ENCODE results near the gene DGLUCY.
"Not testable (repeated sequence)": the region's sequence is repeated elsewhere in the genome, so short reads cannot be mapped to it uniquely, and the experiment has no call there.

DGLUCY gene

DNA sequence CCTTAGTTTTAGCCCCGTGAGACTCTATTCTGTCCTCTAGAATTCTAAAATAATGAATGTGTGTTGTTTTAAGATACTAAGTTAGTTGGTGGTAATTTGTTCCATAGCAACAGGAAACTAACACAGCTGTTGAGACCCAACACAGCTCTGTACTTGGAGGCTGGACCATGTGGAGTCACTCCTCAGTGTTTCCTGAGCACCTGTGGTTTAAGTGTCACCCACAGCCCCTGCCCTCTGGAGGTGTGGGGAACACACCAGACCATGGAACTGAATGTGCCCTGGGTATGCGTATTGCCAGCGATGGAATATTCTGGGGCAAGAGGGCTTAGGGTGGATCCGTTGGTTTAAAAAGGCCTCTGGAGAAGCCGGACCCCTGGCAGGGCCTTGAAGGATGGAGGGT is 147.2 kb downstream of the DGLUCY start:
- Histone ChIP-seq H3K4me1 (ENCODE audit: control insufficient read depth, insufficient read depth, low read length, poor library complexity, severe bottlenecking) (peaks cover 12% of the 10 kb centered on the region), H3K9me3 (ENCODE audit: control insufficient read depth, low read length) (no peaks in the 10 kb centered on the region), H3K27ac (ENCODE audit: insufficient read depth, low read length, poor library complexity, severe bottlenecking) (no peak overlapping the region), H3K36me3 (ENCODE audit: control insufficient read depth, insufficient read depth, low read length) (no peaks in the 10 kb centered on the region), H3K4me3 (ENCODE audit: insufficient read depth, low read depth, low read length, poor library complexity, severe bottlenecking) (no peak overlapping the region), H3K27me3 (replicated peaks; ENCODE audit: control insufficient read depth, insufficient read depth, low read length, poor library complexity, severe bottlenecking) (no peaks in the 10 kb centered on the region)
- peak in 2 of 3 donors; percentile 23 to 51 for DNase-seq

DNA sequence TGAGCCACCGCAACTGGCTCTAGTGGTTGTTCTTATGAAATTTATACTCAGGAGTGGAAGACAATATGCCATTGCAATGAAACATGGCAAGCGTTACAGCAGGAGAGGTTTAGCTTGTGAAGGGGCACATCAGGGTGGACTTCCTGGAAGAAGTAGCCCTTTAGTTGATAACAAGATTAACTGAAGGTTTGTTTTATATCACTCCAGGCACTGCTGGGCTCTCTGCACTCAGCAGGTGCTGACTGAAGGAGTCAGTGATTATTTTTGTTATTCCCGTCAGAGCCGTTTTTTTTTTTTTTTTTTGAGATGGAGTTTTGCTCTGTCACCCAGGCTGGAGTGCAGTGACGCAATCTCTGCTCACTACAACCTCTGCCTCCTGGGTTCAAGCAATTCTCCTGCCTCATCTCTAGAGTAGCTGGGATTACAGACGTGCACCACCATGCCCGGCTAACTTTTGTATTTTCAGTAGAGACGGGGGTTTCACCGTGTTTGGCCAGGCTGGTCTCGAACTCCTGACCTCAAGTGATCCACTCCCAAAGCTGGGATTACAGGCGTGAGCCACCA is 148.2 kb downstream of the DGLUCY start:
- H3K4me1 ChIP-seq (ENCODE audit: control insufficient read depth, insufficient read depth, low read length, poor library complexity, severe bottlenecking) = peaks cover 12% of the 10 kb centered on the region
- DNase-seq = no peak
- H3K4me3 ChIP-seq (ENCODE audit: insufficient read depth, low read depth, low read length, poor library complexity, severe bottlenecking) = no peak overlapping the region
- no peak overlapping the region for H3K27ac ChIP-seq (ENCODE audit: insufficient read depth, low read length, poor library complexity, severe bottlenecking)
- no peaks in the 10 kb centered on the region for H3K27me3 ChIP-seq (replicated peaks; ENCODE audit: control insufficient read depth, insufficient read depth, low read length, poor library complexity, severe bottlenecking)
- H3K9me3 ChIP-seq (ENCODE audit: control insufficient read depth, low read length) = no peaks in the 10 kb centered on the region
- H3K36me3 ChIP-seq (ENCODE audit: control insufficient read depth, insufficient read depth, low read length) = no peaks in the 10 kb centered on the region

- no peak for DNase-seq
- H3K36me3 ChIP-seq (ENCODE audit: control insufficient read depth, insufficient read depth, low read length) = no peaks in the 10 kb centered on the region
- no peak overlapping the region for H3K4me3 ChIP-seq (ENCODE audit: insufficient read depth, low read depth, low read length, poor library complexity, severe bottlenecking)
- no peaks in the 10 kb centered on the region for H3K27me3 ChIP-seq (replicated peaks; ENCODE audit: control insufficient read depth, insufficient read depth, low read length, poor library complexity, severe bottlenecking)
- H3K27ac ChIP-seq (ENCODE audit: insufficient read depth, low read length, poor library complexity, severe bottlenecking) = no peak overlapping the region
- no peaks in the 10 kb centered on the region for H3K9me3 ChIP-seq (ENCODE audit: control insufficient read depth, low read length)
- peaks cover 9% of the 10 kb centered on the region for H3K4me1 ChIP-seq (ENCODE audit: control insufficient read depth, insufficient read depth, low read length, poor library complexity, severe bottlenecking)
Measured at GRCh38 chr14:91263329-91263728, 149.5 kb downstream of the DGLUCY start.

GRCh38 chr14:91264151-91265150 is 150.6 kb downstream of the DGLUCY start:
- Histone ChIP-seq H3K4me1 (ENCODE audit: control insufficient read depth, insufficient read depth, low read length, poor library complexity, severe bottlenecking) (peaks cover 9% of the 10 kb centered on the region), H3K36me3 (ENCODE audit: control insufficient read depth, insufficient read depth, low read length) (peaks cover 1% of the 10 kb centered on the region), H3K9me3 (ENCODE audit: control insufficient read depth, low read length) (no peaks in the 10 kb centered on the region), H3K27ac (ENCODE audit: insufficient read depth, low read length, poor library complexity, severe bottlenecking) (peak overlapping the region; percentile 51), H3K27me3 (replicated peaks; ENCODE audit: control insufficient read depth, insufficient read depth, low read length, poor library complexity, severe bottlenecking) (no peaks in the 10 kb centered on the region), H3K4me3 (ENCODE audit: insufficient read depth, low read depth, low read length, poor library complexity, severe bottlenecking) (peak overlapping the region; percentile 44)
- DNase-seq = peak in 1 of 3 donors; percentile 22

DNA sequence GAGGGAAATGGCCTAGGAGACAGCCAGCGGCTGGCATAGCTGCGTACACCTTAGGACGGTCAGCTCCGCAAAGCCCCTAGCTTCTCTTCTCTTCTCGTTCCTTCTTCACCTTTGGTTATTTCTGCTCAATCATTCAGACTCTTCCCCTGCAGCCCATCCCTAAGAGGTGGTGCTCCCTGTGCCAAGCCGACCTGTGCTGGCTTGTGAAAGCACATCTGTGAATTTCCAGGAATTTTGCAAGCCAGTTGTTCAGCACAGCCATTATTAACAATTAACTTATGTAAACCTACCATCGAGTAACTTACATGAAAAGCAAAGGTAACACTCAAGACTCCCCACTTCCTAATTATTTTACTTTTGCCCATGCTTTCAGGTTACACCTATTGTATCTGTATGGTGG is 151.5 kb downstream of the DGLUCY start:
- H3K9me3 ChIP-seq (ENCODE audit: control insufficient read depth, low read length) = no peaks in the 10 kb centered on the region
- no peak overlapping the region for H3K4me3 ChIP-seq (ENCODE audit: insufficient read depth, low read depth, low read length, poor library complexity, severe bottlenecking)
- no peak for DNase-seq
- H3K27me3 ChIP-seq (replicated peaks; ENCODE audit: control insufficient read depth, insufficient read depth, low read length, poor library complexity, severe bottlenecking) = no peaks in the 10 kb centered on the region
- peaks cover 9% of the 10 kb centered on the region for H3K36me3 ChIP-seq (ENCODE audit: control insufficient read depth, insufficient read depth, low read length)
- H3K27ac ChIP-seq (ENCODE audit: insufficient read depth, low read length, poor library complexity, severe bottlenecking) = no peak overlapping the region
- peaks cover 9% of the 10 kb centered on the region for H3K4me1 ChIP-seq (ENCODE audit: control insufficient read depth, insufficient read depth, low read length, poor library complexity, severe bottlenecking)

GRCh38 chr14:91266276-91266675 is 152.4 kb downstream of the DGLUCY start:
- H3K36me3 ChIP-seq (ENCODE audit: control insufficient read depth, insufficient read depth, low read length) = peaks cover 12% of the 10 kb centered on the region
- H3K4me1 ChIP-seq (ENCODE audit: control insufficient read depth, insufficient read depth, low read length, poor library complexity, severe bottlenecking); H3K9me3 ChIP-seq (ENCODE audit: control insufficient read depth, low read length); H3K27ac ChIP-seq (ENCODE audit: insufficient read depth, low read length, poor library complexity, severe bottlenecking); H3K27me3 ChIP-seq (replicated peaks; ENCODE audit: control insufficient read depth, insufficient read depth, low read length, poor library complexity, severe bottlenecking); DNase-seq; H3K4me3 ChIP-seq (ENCODE audit: insufficient read depth, low read depth, low read length, poor library complexity, severe bottlenecking): not testable (repeated sequence)

GRCh38 chr14:91267965-91268437 is 154.1 kb downstream of the DGLUCY start:
- Histone ChIP-seq H3K36me3 (ENCODE audit: control insufficient read depth, insufficient read depth, low read length) (peaks cover 28% of the 10 kb centered on the region), H3K27me3 (replicated peaks; ENCODE audit: control insufficient read depth, insufficient read depth, low read length, poor library complexity, severe bottlenecking) (no peaks in the 10 kb centered on the region), H3K4me1 (ENCODE audit: control insufficient read depth, insufficient read depth, low read length, poor library complexity, severe bottlenecking) (peaks cover 9% of the 10 kb centered on the region), H3K27ac (ENCODE audit: insufficient read depth, low read length, poor library complexity, severe bottlenecking) (no peak overlapping the region), H3K4me3 (ENCODE audit: insufficient read depth, low read depth, low read length, poor library complexity, severe bottlenecking) (no peak overlapping the region), H3K9me3 (ENCODE audit: control insufficient read depth, low read length) (no peaks in the 10 kb centered on the region)
- no peak for DNase-seq

GRCh38 chr14:91269076-91269991 is 155.5 kb downstream of the DGLUCY start:
- Histone ChIP-seq H3K27ac (ENCODE audit: insufficient read depth, low read length, poor library complexity, severe bottlenecking) (no peak overlapping the region), H3K4me3 (ENCODE audit: insufficient read depth, low read depth, low read length, poor library complexity, severe bottlenecking) (no peak overlapping the region), H3K4me1 (ENCODE audit: control insufficient read depth, insufficient read depth, low read length, poor library complexity, severe bottlenecking) (peaks cover 3% of the 10 kb centered on the region), H3K9me3 (ENCODE audit: control insufficient read depth, low read length) (no peaks in the 10 kb centered on the region), H3K36me3 (ENCODE audit: control insufficient read depth, insufficient read depth, low read length) (peaks cover 41% of the 10 kb centered on the region), H3K27me3 (replicated peaks; ENCODE audit: control insufficient read depth, insufficient read depth, low read length, poor library complexity, severe bottlenecking) (no peaks in the 10 kb centered on the region)
- no peak for DNase-seq

GRCh38 chr14:91270188-91270587 is 156.3 kb downstream of the DGLUCY start:
- Histone ChIP-seq H3K27ac (ENCODE audit: insufficient read depth, low read length, poor library complexity, severe bottlenecking) (no peak overlapping the region), H3K4me1 (ENCODE audit: control insufficient read depth, insufficient read depth, low read length, poor library complexity, severe bottlenecking) (no peaks in the 10 kb centered on the region), H3K27me3 (replicated peaks; ENCODE audit: control insufficient read depth, insufficient read depth, low read length, poor library complexity, severe bottlenecking) (no peaks in the 10 kb centered on the region), H3K4me3 (ENCODE audit: insufficient read depth, low read depth, low read length, poor library complexity, severe bottlenecking) (no peak overlapping the region), H3K36me3 (ENCODE audit: control insufficient read depth, insufficient read depth, low read length) (peaks cover 49% of the 10 kb centered on the region), H3K9me3 (ENCODE audit: control insufficient read depth, low read length) (no peaks in the 10 kb centered on the region)
- no peak for DNase-seq
